ENCODE results near the gene SPCS1. TPM values are rescaled to one million over a fixed set of nuclear protein-coding genes. Genes with fewer than 3 reads are reported as not detected.

SPCS1 gene
- total RNA-seq: 60.7 and 68.1 TPM in 2 replicates

GRCh38 chr3:52705688-52706686 is at the start of gene SPCS1, which contains the start of gene GLT8D1:
Gene SPCS1 (plus strand): TSS chr3:52706106. CDS start chr3:52706247, 141 bp downstream.
Gene GLT8D1 (minus strand): TSS chr3:52705791. CDS start chr3:52700460, 5,331 bp downstream.

GRCh38 chr3:52685709-52686691 is 19.9 kb upstream of the SPCS1 start, which contains the start of the genes GNL3 and PBRM1:
Gene GNL3 (plus strand): TSS chr3:52686032. CDS start chr3:52686093, 61 bp downstream.
Gene PBRM1 (minus strand): TSS chr3:52685913.

Other genes with a start within 250 kb of the SPCS1 start
- 0.17 and 1.6 TPM in 2 replicates for gene STAB1, start 210.8 kb upstream of the SPCS1 start, total RNA-seq
- gene NT5DC2, start 172.2 kb upstream of the SPCS1 start, total RNA-seq: 43.8 and 64.3 TPM in 2 replicates
- 2.6 and 20.4 TPM in 2 replicates for gene UQCC5, start 169.5 kb upstream of the SPCS1 start, total RNA-seq
- 59.9 and 78.2 TPM in 2 replicates for gene PBRM1, start 20.2 kb upstream of the SPCS1 start, total RNA-seq
- 100 and 101 TPM in 2 replicates for gene GNL3, start 20.1 kb upstream of the SPCS1 start, total RNA-seq
- 125 and 126 TPM in 2 replicates for gene GLT8D1, start 315 bp upstream of the SPCS1 start, total RNA-seq
- gene NEK4, start 64.8 kb downstream of the SPCS1 start, total RNA-seq: 25.2 and 27.3 TPM in 2 replicates
- gene ITIH1, start 71.5 kb downstream of the SPCS1 start, total RNA-seq: not detected in 2 replicates
- gene ITIH3, start 88.7 kb downstream of the SPCS1 start, total RNA-seq: not detected in 2 replicates
- 0.44 and 3.3 TPM in 2 replicates for gene ITIH4, start 124.6 kb downstream of the SPCS1 start, total RNA-seq
- gene MUSTN1, start 128.9 kb downstream of the SPCS1 start, total RNA-seq: 0.33 TPM in 1 of 2 replicates, not detected in the other
- gene STIMATE, start 191.4 kb downstream of the SPCS1 start, total RNA-seq: 9.9 and 19.0 TPM in 2 replicates